Measurements from ENCODE around the gene ZNF638. TPM values are rescaled to one million over a fixed set of nuclear protein-coding genes. Genes with fewer than 3 reads are reported as not detected.

The ZNF638 gene
- total RNA-seq, 4 donors from 2014 or later = 94.9 to 114 (median 109) TPM

Other genes starting within 250 kb of the ZNF638 start
- gene MCEE, start 201.6 kb upstream of the ZNF638 start, total RNA-seq = 10 to 100 TPM; 19.0 to 45.2 (median 33.3) TPM
- gene MPHOSPH10, start 201.1 kb upstream of the ZNF638 start, total RNA-seq = 10 to 100 TPM; 19.0 to 28.1 (median 21.8) TPM
- 10 to 100 TPM; 20.1 to 29.8 (median 23.1) TPM for gene PAIP2B, start 104.7 kb upstream of the ZNF638 start, total RNA-seq
- 1 to 10 TPM in 3 of 4 donors, under 1 TPM in 1; 0.93 to 3.2 (median 2.8) TPM for gene DYSF, start 121.8 kb downstream of the ZNF638 start, total RNA-seq